RKO (cell line): ENCODE data around the gene BRD3.

Source experiments
- DNase-seq: peaks from one replicate; pipeline ENCODE4 v3.0.0-alpha.2; 2016; ENCODE audit warnings: low spot score

The BRD3 gene

GRCh38 chr9:134024828-134025605, 42.8 kb downstream of the BRD3 start, which contains the start of gene BRD3OS:
Gene BRD3OS, plus strand, starts transcription at chr9:134025481. Its CDS starts 1,267 bp downstream, at chr9:134026748.
- peak; percentile 87 for DNase-seq

DNA sequence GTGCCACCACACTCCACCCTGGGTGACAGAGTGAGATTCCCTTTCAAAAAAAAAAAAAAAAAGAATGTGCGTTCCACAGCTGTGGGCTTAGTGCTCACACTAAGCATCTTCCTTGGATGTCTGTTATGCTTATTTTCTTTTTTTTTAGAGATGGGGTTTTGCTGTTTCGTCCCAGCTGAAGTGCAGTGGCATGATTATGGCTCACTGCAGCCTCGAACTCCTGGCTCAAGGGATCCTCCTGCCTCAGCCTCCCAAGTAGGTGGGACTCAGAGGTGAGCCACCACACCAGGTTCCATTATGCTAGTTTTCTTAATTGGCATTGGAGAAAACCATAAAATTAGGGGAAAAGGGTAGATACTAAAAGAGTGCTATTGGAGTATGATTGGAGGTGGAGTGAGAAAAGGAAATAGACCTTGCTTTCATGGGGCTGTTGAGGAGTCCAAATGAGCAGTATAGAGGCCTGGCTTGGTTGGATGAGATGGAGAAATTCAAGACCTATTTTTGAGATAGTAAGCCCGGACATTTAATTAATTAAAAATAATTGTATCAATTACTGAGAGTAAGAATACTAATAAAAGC, 43.5 kb downstream of the BRD3 start:
- DNase-seq: no peak

GRCh38 chr9:134014946-134015345, 52.9 kb downstream of the BRD3 start:
- no peak for DNase-seq

- DNase-seq: no peak
These were observed 56.4 kb downstream of the BRD3 start for GRCh38 chr9:134011401-134011800.

GRCh38 chr9:134010310-134011173, 57.3 kb downstream of the BRD3 start:
- DNase-seq: no peak

- no peak for DNase-seq
These were observed 60.3 kb downstream of the BRD3 start for GRCh38 chr9:134007571-134007970.

GRCh38 chr9:134007150-134007549, 60.7 kb downstream of the BRD3 start:
- no peak for DNase-seq

DNA sequence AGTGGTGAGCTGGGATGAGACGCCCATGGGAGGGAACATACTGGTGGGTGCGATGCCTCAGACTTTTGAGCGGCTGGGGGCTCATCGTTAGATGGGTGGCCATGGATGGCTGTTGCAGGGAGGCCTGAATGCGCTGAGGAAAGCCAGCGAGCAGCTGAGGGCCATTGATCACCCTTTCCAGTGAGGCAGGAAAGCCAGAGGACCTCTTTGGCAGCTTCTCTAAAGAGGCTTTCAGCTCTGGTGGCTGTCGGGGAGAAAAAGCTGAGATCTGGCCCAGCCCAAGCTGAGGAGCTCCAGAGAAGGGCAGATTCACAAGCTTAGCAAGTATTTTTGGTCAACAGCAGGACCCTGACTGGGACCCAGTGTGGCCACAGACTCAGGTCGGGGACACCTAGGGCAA, 62.4 kb downstream of the BRD3 start:
- DNase-seq: no peak

GRCh38 chr9:134004881-134005280, 62.9 kb downstream of the BRD3 start:
- no peak for DNase-seq

GRCh38 chr9:134004131-134004873, 63.5 kb downstream of the BRD3 start:
- DNase-seq: no peak

DNA sequence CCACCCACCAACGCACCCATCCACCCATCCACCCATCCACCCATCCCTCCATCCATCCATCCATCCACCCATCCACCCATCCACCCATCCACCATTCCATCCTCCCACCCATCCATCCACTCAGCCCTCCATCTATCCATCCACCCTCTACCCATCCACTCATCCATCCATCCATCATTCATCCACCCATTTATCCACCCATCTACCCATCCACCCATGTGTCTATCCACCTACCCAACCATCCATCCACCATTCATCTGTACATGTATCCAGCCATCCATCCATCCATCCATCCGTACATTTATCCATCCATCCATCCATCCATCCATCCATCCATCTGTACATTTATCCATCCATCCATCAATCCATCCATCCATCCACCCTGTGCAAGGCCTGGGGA, 64.6 kb downstream of the BRD3 start:
- no peak for DNase-seq

- no peak for DNase-seq
These were observed 65.0 kb downstream of the BRD3 start for GRCh38 chr9:134002796-134003195.

GRCh38 chr9:133999851-134000265, 68.0 kb downstream of the BRD3 start:
- no peak for DNase-seq

DNA sequence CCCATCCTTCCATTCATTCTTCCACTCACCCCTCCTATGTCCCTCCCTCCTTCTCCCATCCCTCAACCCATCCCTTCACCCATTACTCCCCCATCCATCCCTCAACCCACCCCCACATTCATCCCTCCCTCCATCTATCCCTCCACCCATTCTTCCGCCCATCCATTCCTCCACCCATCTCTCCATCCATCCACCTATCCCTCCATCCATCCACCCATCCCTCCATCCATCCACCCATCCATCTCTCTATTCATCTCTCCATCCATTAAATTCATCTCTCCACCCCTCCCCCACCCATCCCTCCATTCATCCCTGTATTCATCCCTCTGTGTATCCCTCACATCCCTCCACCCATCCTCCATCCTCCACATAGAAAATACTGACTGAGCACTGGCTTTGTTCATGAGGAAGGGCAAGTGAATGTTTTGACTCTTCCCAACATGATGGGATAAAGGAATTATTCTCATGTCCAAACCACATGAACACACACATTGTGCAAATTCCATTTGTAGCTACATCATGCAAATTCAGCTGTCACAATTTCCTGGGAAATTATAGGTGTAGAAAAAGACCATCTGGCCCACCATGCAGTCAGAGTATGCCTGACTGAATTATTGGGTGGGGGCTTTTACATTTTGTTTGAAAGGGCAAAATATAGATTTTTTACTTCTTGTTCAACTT, 68.8 kb downstream of the BRD3 start:
- no peak for DNase-seq

- no peak for DNase-seq
These were observed 70.2 kb downstream of the BRD3 start for GRCh38 chr9:133997584-133997983.

DNA sequence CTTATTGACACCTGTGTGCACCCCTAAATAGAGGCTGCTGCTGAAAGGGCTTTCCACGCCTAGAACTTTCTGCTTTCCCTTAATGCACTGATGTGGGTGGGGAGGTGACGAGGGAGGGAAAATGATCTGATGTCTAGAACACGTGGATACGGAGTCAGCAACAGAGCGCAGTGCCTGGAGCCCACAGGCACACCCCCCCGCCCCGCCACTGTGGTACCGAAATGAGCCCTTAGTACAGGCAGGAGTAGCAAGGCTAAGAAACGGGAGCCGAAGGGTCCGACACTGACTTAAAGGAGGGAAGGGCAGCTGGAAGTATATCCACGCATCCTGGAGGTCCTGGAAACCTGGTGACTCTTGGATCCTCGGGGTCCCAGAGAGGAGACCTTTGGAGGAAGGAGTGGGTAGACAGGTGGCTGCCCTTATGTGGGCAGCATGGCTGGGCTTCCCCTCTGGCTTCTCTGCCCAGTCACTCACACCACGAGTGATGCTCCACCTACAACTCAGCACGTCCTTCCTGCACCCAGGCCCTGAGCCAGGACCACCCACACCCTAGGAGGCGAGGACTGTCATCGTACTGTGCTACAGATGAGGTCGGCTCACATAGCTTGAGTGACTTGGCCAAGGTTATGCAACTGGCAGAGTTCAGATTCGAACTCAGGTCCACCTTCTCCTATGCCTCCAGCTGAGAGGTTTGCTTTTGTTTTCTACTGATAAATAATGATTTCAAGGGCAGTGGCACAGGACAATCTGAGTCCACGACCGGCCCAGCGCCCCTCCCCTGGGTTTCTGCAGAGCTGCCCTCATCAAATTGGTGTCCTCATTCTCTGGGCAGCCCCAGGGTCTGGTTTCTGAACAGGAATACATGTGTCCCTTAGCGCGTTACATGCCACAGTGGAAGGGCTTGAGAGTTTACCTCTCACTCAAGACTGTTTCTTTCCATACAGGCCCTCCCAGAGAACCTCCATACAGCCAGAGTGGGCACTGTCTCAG, 71.0 kb downstream of the BRD3 start:
- DNase-seq: no peak

- DNase-seq: peak; percentile 74
These were observed 72.6 kb downstream of the BRD3 start for GRCh38 chr9:133995012-133995896.

DNA sequence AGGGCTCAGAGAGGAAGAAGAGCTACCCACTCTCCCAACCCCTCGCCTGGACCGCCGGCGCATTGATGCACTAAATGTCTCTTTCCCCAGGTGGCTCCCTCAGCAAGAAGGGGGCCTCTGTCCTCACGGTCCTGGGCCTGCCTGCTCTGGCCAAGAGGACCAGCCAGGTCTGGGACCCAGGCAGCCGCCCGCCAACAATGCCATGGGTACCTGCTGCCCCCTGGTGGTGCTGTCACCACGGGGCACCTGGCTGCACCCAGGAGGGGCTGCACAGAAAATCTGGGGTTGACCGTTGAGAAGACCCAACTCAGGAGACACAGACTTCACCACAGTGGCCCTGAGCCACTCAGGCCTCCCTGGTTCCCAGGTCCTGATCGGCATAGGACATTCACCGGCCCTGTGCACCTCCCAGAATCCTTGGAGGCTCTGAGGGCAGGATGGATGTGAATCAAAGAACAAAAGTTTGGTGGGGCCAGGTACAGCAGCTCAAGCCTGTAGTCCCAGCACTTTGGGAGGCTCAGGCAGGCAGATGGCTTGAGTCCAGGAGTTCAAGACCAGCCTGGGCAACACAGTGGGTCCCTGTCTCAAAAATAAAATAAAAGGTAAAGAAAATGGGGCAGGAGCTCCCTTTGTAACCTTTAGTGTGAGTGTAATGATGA, 73.3 kb downstream of the BRD3 start:
- peak; percentile 80 for DNase-seq
